C4-2B (cell line): ENCODE data around the gene XPR1.

Experiments
- ZFX ChIP-seq: fragments of 450-650 bp; IDR thresholded peaks from 2 replicates; pipeline ENCODE4 v1.6.1; 2017
- TF ChIP-seq, protein P1 (sequence below): fragments of 450-650 bp; conservative IDR thresholded peaks from 2 replicates; pipeline ENCODE4 v1.5.1; 2017; ENCODE audit warnings: mild to moderate bottlenecking

DNA sequence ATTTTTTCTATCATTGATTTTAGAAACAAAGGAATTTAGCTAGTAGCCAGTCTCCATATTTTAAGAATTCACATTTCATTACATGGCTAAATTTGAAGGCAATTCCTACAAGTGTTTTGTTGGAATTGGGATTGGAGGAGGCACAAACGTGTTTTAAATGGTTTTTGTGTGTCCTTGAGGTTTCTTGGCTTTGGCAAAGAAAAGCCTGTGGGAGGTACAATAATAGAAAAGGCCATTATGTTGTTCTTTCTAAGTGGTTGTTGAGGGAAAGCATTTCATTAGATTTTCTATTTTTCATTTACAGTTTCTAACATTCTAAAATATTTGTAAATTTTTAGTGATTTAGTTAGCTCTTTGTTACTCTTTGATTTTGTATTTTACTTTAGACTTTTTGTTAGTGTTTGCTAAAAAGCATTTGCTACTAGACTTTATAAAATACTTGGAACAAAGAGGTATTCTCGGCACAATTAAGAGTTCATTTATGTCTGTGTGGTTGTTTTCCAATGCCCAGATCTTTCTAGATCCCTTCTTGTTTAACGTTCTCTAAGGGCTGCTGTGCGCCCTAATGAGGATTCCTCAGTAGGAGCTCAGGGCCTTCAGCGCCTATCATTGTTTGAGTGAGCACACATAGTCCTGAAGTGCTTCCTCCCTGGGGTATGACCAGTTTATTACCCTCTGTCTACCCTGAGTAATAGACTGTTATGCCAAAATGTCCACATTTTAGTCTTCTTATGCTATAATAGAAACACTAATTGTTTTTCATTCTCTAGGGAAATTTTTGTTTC, 210.9 kb downstream of the XPR1 start:
- TF ChIP-seq, protein P1, sequence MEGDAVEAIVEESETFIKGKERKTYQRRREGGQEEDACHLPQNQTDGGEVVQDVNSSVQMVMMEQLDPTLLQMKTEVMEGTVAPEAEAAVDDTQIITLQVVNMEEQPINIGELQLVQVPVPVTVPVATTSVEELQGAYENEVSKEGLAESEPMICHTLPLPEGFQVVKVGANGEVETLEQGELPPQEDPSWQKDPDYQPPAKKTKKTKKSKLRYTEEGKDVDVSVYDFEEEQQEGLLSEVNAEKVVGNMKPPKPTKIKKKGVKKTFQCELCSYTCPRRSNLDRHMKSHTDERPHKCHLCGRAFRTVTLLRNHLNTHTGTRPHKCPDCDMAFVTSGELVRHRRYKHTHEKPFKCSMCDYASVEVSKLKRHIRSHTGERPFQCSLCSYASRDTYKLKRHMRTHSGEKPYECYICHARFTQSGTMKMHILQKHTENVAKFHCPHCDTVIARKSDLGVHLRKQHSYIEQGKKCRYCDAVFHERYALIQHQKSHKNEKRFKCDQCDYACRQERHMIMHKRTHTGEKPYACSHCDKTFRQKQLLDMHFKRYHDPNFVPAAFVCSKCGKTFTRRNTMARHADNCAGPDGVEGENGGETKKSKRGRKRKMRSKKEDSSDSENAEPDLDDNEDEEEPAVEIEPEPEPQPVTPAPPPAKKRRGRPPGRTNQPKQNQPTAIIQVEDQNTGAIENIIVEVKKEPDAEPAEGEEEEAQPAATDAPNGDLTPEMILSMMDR = no peak
- TF ChIP-seq ZFX = no peak
